ENCODE results near the gene SMAD7.
A peak's percentile ranks its signal among the peaks of the same experiment; 100 is the strongest.

Gene SMAD7

GRCh38 chr18:48913775-48914174, 37.0 kb downstream of the SMAD7 start:
- no peak for DNase-seq

- DNase-seq: peak; percentile 51
Measured at GRCh38 chr18:48913201-48913600, 37.6 kb downstream of the SMAD7 start.

DNA sequence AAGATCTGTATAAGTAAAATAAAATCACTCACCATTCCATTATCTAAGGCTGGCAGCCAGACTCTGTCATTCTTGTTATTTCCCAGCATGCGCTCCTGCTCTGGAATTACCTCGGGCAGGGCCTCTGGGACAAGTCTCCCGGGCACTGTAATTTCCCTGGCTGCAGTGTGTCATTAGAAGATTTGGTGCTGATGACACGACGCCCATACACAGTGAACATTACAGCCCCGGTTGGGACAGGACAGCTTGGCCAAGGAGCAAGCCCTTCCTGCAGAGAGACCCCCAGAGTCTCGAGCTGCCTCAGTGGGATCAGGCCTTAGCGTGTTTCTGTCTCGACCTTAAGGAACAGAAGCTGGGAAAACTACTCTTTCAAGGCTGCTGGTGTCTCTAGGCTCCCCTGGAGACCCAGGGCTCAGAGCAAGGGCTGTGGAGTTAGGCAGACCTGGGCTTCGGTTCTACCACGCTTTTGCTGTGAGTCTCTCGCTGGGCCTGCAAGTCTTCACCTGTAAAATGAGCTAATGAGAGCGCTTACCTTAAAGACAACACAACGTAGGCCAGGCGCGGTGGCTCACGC, 39.7 kb downstream of the SMAD7 start:
- no peak for DNase-seq

DNA sequence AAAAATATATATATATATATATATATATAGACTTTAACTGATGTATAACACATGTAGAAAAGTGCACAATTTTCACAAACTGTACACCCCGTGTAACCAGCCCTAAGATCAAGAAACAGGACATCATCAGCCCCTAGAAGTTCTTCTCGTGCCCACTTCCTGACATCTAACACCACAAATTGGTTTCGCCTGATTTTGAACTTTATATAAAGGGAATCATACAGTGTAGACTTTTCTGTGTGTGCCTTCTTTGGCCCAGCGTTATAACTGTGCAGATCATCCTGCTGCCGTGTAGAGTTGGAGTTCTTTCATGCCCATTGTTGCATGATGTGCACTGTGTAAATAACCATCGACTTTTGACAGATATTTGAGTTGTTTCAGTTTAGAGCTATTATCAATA, 41.0 kb downstream of the SMAD7 start:
- DNase-seq: no peak

DNA sequence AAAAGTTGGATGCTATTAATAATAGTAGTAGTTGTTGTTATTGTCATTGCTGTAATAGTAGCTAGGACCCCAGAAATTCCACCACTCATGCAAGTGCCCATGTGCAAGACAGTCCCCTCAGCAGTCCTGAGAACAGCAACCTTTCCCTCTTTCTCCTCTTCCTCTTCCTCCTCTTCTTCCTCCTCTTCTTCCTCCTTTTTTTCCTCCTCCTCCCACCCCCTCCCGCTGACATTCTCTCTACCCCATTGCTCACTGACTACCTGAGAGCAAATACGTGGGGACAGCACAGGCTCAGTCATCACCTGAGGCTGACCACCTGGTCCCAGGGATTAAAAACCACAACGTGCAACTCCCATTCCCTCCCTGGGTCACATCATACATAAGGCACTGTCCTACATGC, 41.8 kb downstream of the SMAD7 start:
- DNase-seq: no peak

DNA sequence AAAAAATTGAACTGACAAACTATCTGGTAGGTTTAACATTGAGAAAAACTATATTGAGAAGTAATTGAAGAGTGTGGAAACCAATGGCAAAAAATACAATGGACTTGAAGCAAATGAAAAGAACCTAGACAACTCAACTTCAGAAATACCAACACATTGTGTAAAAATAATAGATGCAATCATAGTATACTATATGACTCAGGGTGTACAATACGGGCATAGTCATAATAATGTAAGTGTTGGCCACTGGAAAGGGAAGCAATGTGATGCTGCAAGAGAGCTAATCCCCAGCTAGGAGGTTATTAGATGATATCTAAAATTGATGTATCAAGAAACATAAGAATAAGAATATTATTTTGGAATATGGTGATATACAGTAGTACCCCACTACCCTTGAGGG, 45.3 kb downstream of the SMAD7 start:
- no peak for DNase-seq

DNA sequence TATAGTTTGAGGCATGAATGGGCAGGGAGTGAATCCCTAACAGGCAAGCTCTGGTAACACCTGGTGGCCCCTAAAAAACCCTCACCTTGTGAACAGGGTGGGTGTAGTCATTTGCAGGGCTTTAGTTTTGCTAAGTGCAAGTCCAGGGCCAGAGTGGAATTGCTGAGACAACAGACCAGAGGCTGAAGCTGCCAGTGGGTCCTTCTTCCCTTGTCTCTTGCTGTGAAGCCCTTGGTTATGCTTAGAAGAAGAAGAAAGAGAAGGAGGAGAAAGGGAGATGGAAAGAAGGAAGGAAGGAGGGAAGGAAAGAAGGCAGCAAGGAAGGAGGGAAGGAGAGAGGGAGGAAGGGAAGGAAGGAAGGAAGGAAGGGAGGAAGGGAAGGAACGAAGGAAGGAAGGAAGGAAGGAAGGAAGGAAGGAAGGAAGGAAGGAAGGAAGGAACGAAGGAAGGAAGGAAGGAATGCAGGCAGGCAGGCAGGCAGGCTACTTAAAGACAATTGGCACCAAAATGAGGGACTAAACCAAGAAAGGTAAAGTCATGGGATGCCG, 45.8 kb downstream of the SMAD7 start:
- DNase-seq: no peak

GRCh38 chr18:48904091-48904490, 46.7 kb downstream of the SMAD7 start:
- DNase-seq: no peak

DNA sequence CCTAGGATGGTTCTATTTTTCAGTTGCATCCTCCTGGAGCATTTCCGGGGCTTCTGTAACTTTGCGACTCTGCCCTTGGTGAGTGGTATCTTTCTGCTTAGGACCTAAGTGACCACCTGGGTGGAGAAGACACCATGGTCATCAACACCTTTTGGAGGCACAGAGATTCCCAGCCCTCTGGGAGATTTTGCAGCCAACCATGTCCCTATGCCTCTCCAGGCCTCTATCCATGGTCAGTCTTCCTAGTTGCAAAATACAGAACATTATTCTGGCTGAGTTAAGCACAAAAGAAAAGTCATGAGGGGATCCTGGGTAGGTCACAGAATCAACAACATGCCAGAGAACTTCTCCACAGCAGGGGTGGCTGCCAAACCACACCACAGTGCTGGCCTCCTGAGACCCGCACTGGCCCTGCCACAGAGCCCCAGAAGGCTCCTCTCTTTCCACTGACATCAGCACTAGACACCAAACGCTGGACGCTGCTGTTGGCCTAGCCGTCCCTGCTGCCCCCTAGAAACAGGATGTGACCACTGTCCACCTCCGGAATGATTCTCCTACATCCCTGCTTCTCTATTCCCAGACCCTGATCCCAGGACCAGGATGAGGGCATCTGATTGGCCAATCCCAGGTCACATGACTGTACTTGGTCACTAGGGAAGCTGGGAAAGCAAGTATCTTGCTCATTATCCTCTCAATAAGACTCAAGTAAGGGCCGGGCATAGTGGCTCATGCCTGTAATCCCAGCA, 47.7 kb downstream of the SMAD7 start:
- no peak for DNase-seq

- DNase-seq: no peak
Measured at GRCh38 chr18:48902023-48902855, 48.5 kb downstream of the SMAD7 start.

- DNase-seq: no peak
Measured at GRCh38 chr18:48901145-48902022, 49.4 kb downstream of the SMAD7 start.

DNA sequence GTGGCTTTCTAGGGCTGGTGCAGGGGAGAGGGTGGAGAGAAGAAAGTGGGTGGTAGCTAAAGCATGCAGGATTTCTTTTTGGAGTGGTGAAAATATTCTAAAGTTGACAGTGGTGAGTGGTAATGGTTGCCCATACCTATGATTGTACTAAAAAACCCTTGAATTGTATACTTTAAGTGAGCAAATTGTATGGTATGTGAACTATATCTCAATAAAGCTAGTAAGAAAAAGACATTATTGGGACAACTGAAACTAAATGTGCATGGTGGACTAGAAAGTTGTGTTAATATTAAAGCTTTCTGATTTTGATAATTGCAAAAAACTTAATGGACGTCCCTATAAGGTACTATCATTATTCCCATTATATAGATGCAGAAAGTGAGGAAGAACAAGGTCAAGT, 50.3 kb downstream of the SMAD7 start:
- DNase-seq: no peak

- no peak for DNase-seq
Measured at GRCh38 chr18:48899558-48900174, 51.1 kb downstream of the SMAD7 start.

GRCh38 chr18:48898521-48898920, 52.2 kb downstream of the SMAD7 start:
- DNase-seq: no peak

- no peak for DNase-seq
Measured at GRCh38 chr18:48897531-48897930, 53.2 kb downstream of the SMAD7 start.

GRCh38 chr18:48896875-48897511, 53.8 kb downstream of the SMAD7 start:
- DNase-seq: peak; percentile 9

DNA sequence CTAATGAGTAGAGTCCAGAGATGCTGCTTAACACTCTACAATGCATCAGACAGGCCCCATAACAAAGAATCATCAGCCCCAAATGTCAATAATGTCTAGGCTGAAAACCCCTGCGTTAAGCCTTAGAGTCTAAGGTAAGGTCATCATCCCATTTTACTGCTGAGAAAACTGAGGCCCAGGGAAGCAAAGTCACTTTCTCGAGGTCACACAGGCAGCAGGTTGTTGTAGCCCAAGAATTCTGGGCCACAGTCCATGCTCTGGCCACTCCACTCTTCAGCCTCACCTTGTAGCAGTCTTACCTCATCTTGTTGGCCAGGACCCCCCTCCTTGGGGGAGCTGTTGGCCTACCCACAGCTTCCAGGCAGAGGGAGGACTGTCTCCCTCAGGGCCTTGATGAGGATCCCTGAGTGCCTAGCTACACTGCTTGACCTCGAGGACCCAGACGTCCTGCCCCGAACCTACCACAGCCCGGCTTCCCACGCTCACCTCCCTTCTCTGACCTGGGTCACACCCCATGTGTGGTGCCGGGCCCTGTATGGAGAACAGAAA, 54.4 kb downstream of the SMAD7 start:
- no peak for DNase-seq

DNA sequence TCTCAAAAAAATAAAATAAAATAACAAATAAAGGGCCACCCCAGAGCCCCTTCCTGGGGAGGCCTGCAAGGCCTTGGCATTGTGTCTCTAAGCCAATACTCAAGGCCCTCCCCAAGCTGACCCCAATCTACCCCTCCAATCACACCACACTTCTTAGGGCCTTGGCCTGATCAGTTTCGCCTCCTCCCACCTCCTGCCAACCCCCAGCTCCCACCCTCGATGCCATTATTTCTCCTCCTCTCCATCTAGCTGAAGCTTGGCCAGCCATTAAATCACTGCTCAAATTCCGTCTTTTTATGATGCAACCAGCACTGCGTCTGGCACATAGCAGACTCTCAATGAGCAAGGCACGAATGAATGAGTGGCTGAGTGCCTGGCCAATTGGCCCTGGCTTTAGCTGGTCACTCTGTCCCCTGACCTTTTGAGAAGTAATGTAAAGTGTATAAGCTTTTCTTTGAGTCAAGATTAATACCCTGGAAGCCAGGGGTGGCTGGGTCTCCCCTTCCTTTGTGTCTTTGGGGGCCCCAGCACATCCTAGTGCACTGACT, 55.9 kb downstream of the SMAD7 start:
- DNase-seq: no peak

DNA sequence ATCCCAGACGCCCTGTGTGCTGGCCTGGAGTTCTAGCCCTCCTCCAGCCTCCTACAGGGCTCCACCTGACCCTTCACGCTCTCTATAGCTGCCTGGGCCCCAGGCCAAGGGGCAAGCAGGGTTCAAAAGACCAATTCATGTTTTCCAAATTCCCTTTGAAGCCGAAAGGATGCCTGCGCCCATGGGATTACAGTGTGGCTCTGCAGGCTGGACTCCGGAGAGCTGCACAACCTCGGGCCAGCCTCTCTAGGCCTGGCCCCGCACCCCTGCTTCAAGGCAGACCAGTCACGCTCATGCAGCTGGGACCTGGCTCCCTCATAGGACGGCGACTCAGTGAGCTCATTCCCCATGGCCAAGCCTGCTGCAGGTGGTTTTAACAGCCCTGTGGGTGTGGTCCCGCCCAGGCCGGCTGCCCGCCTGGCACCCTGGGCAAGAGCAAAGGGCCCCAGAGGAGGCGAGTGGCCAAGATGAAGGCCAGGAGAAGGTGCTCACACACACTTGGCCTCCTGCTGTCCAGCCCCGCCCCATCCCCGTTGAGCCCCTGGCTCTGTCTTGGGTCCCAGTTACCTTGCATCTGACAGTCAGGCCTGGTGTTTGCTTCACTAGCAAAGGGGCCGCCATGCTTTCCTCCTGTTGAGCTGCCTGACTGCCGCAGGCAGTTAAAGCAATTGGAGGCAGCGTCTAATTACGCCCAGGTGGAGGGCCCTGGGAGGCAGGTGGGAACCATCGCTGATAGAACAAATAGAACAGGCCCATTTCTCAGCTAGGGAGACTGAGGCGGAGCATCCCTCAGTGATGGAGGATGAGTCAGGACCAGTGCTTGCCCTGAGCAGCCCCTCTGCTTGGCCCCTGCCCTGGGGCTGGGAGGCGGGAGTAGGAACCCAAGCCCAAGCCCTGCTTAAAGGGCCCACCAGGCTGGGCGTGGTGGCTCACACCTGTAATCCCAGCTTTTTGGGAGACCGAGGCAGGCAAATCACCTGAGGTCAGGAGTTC, 56.9 kb downstream of the SMAD7 start:
- DNase-seq: no peak

Measured in activated CD4-positive, alpha-beta T cell treated with anti-CD3 and anti-CD28 coated beads, Interleukin-10, Interleukin-2, amounts not matched to agents 100 ng/mL and 50 ng/mL, durations not matched to agents 16 hours and 8 hours (primary cell).